DMS 273 treated with DMSO at 0.1 percent for 48 hours (cell line): ENCODE data around the gene ZNF648.
"Not testable (repeated sequence)": the region's sequence is repeated elsewhere in the genome, so short reads cannot be mapped to it uniquely, and the experiment has no call there.

ENCODE experiments used
- DNase-seq: peaks from one replicate; lab custom pipeline; 2025; lab: John Stamatoyannopoulos, UW

ZNF648 gene

DNA sequence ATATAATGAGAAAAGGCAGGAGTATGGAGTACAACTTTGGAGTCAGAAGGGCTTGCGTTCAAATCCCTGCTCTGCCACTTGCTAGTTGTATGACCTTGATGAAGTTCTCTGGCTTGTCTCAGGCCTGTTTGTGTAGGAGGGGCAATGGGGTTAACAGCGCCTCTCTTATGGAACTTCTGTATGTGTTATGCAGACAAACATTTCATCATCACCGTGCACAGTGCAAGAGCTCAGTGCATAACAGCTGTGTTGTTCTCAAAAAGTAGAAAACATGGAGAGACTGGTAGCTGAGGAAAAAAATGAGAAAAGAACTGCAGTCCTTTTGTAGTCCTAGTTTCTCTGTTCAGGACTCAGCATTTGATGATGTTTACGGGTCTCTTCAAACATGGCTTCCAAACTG is 10.4 kb upstream of the ZNF648 start:
- no peak for DNase-seq

DNA sequence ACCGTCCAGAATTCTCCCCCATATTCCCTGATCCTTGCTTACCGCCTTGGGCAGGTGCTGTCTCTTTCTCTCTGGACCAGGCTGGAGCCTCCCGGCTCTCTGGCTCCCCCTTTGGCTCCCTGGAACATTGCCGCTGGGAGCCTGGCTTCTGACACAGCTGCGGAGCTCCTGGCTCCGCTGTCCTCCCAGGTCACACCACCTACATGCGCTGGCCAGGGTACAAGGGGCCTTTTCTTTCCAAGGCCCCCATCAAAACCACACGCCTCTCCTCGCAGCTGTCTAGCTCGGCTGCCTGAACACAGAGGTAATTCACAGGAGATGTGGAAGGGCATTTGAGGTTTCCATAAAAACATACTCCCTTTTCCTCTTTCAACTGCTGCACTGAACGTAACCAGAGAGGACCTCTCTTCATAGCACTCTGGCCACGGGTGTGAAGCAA is 7.5 kb upstream of the ZNF648 start:
- peak; percentile 9 for DNase-seq

DNA sequence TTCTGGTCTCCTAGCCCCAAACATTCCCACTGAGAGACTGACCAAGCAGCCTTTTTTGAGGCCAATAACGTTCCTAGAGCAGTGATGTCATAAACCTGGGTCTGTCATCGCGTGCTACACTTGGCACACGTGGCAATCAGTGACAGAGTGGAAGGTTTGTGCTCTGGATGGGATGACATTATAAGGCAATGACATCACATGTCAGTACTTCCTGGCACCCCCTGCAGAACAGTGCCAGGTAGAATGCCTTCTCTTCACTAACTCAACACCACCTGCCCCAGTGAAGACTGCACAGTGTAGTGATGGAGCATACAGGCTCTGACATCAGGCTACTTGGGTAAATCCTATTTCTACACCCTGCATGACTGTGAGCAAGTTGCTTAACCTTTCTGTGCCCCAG is 5.4 kb upstream of the ZNF648 start:
- DNase-seq = no peak

GRCh38 chr1:182065126-182065845 is 3.8 kb upstream of the ZNF648 start:
- DNase-seq = no peak

GRCh38 chr1:182064611-182065010 is 3.1 kb upstream of the ZNF648 start:
- no peak for DNase-seq

- no peak for DNase-seq
Measured at GRCh38 chr1:182062223-182062622, 711 bp upstream of the ZNF648 start.

DNA sequence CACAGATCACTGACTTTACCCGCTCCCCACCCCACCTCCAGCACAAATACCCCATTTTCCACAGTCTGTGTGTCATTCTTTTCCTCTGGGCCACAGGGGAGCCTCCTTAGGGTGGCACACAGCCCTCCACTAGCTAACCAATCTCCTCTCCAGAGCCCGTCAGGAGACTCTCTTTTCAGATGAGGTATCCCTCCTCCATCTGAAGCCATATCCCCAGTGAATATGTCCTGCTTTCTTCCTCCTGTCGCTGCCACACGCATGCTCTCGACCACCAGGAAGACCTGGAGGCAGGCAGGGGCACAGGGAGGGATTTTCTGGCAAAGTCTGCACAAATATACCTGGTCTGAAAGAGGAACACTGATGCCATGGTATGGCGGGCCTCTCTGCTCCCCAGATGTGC is 635 bp downstream of the ZNF648 start:
- DNase-seq = no peak

DNA sequence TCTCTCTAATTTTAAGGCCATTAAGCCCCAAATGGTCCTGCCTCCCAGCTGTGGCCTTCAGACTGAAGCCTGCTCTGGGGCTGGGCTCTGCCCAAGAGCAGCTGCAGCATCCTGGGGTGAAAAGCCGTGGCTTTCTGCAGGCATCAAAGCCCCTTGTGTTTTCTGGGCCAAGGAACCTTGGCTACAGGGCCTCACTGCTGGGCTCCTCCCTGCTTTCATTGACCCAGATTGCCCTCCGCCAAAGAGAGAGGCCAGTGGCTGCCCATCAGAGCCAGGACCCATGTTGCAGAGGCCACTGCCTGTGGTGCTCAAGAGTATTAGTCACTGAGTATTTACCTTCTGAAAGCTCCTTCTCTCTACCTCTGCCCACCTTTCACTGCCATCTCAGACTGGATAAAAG is 1.6 kb downstream of the ZNF648 start:
- DNase-seq = no peak

GRCh38 chr1:182056601-182057366 is 4.7 kb downstream of the ZNF648 start:
- DNase-seq = no peak

GRCh38 chr1:182054698-182055326 is 6.7 kb downstream of the ZNF648 start:
- no peak for DNase-seq

GRCh38 chr1:182052355-182052754 is 9.2 kb downstream of the ZNF648 start:
- DNase-seq = no peak

DNA sequence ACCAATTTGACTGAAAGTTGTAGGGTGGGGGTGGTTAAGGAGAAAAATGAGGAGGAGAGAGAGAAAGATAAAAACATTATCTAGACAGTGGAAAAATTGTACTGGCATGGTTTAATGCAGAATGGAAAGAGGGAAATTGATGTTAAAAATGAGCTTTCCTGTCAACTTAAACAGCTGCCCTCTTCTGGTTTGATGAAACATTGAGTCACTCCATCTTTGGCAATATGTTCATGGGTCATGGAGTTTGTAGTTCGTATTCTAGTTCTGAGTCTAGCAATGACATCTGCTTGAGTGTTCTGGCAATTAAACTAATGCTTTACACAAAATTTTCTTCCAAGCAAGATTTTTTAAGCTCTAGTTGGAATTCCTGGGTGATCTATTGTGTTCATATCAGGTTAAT is 9.6 kb downstream of the ZNF648 start:
- no peak for DNase-seq

GRCh38 chr1:182050481-182051448 is 10.7 kb downstream of the ZNF648 start:
- DNase-seq = no peak

DNA sequence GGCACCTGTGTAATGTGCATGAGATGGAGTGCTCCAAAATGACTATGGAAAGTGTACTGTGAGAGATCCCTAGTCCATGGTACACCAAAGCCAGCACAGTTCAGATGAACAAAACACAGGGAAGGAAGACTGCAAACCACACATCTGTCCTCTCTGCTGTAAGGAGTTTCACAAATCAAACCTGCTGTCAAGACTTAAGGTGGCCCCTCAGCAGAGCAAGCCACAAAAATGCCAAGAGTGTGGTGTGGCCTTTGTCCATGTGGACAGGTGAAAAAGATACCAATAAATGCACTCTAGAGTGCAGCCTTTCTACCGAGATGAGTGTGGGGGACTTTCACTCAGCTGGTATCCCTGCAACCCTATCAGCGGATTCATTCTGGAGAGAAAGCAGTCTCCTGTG is 12.9 kb downstream of the ZNF648 start:
- DNase-seq = no peak

- no peak for DNase-seq
Measured at GRCh38 chr1:182046763-182047162, 14.7 kb downstream of the ZNF648 start.

DNA sequence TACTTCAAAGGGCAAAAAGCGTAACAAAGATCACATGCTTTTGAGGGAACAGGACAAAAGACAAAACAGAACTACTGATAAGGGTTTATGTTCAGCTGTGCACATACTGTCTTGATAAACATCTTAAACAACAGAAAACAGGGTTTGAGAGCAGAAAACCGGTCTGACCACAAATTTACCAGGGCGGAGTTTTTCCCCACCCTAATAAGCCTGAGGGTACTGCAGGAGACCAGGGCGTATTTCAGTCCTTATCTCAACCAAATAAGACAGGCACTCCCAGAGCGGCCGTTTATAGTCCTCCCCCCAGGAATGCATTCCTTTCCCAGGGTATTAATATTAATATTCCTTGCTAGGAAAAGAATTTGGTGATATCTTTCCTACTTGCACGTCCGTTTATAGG is 16.0 kb downstream of the ZNF648 start:
- DNase-seq = not testable (repeated sequence)

DNA sequence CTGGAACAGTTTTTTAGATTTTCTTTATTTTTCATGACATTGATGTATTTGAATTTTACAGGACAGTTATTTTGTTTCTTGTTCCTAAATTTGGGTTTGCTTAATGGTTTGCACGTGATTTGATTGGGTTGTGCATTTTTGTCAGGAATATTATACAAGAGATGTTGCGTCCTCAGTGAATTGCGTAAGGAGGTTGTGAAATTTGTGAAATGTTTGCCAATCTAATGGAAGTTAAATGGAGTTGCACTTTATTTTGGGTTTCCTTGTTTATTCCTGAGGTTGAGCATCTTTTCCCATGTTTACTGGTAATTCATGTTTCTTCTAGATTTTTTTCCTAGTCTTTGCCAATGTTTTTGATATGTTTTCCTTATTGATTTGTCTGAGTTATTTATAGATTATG is 19.9 kb downstream of the ZNF648 start:
- DNase-seq = no peak

- no peak for DNase-seq
Measured at GRCh38 chr1:182038220-182038619, 23.3 kb downstream of the ZNF648 start.

DNA sequence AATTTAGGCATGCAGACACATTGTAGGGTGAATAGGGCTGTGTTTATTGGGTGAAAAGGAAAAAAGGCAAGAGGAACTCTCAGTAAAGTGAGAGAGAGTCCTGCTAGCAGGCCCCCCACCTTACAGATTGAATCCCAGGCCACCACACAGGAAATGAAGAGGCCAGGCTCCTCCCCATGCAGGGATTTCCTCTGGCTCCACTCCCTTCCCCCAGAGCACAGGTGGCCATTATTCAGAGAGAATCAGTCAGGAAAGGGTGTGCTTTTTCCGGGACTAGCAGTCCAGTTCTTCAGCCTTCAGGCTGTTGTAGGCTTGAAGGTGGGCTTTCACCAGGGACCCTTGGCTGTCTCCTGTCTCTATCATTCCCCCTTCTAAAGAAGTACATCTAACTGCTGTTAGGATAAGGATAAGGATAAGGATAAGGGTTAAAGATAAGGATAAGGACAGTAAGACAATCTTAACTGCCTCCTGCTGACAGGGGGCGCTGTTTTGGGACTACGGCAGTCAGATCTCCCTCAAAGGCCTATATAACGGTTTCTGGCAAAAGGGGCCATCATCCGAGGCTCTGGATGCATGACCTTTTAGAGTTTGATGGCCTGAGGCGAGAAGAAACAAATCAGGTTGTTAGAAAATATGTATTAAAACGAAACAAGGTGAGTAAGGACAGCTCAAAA is 26.3 kb downstream of the ZNF648 start:
- DNase-seq = no peak

- DNase-seq = no peak
Measured at GRCh38 chr1:182032251-182032650, 29.3 kb downstream of the ZNF648 start.
